A673 (cell line): ENCODE measurements around the gene UBALD2. TPM values are rescaled to one million over a fixed set of nuclear protein-coding genes. Genes with fewer than 3 reads are reported as not detected.
"Not testable (repeated sequence)": the region's sequence is repeated elsewhere in the genome, so short reads cannot be mapped to it uniquely, and the experiment has no call there.

Experiments used
- BruUV-seq: library from RNA; stranded (reverse); fragments of 400-500 nt; replicated peaks from 2 replicates; lab custom pipeline; 2021; lab: Mats Ljungman, UMichigan
- CTCF ChIA-PET: fragments of 300-600 bp; sonication (Branson Sonifier 250); formaldehyde crosslinking; loops from one replicate; lab custom pipeline; 2022; ENCODE audit warnings: antibody characterized with exemption; lab: Charles Lee
- POLR2A ChIA-PET: fragments of 300-600 bp; sonication (Branson Sonifier 250); formaldehyde crosslinking; loops from one replicate; lab custom pipeline; 2022; ENCODE audit warnings: antibody characterized with exemption; ENCODE audit not compliant: low non-redundant PET; lab: Charles Lee
- DNase-seq: peaks from one replicate; pipeline ENCODE4 v3.0.0-alpha.2; 2015; ENCODE audit warnings: low spot score
- H3K27ac ChIP-seq: fragments of 200-600 bp; sonication (generic); 2 replicates; pipeline ENCODE4 v1.5.1; 2016; ENCODE audit warnings: mixed run types, low read depth, mild to moderate bottlenecking, mixed read lengths, antibody characterized with exemption, low read length; ENCODE audit not compliant: poor library complexity, severe bottlenecking
- H3K27me3 ChIP-seq: fragments of 200-600 bp; sonication (generic); replicated peaks from 2 replicates; pipeline ENCODE4 v1.6.1; 2017; ENCODE audit warnings: mixed run types, low read depth, mild to moderate bottlenecking, mixed read lengths, antibody characterized with exemption, low read length; ENCODE audit not compliant: insufficient read depth, poor library complexity
- H3K36me3 ChIP-seq: fragments of 200-600 bp; sonication (generic); 2 replicates; pipeline ENCODE4 v1.6.1; 2016; ENCODE audit warnings: mixed run types, mild to moderate bottlenecking, mixed read lengths, antibody characterized with exemption, low read length; ENCODE audit not compliant: insufficient read depth, poor library complexity, severe bottlenecking
- H3K4me1 ChIP-seq: fragments of 200-600 bp; sonication (generic); 2 replicates; pipeline ENCODE4 v1.6.1; 2017; ENCODE audit warnings: mixed run types, mild to moderate bottlenecking, mixed read lengths, antibody characterized with exemption, low read length; ENCODE audit not compliant: insufficient read depth, poor library complexity, severe bottlenecking
- H3K4me3 ChIP-seq: fragments of 200-600 bp; sonication (generic); 2 replicates; pipeline ENCODE4 v1.5.1; 2016; ENCODE audit warnings: low read depth, mixed run types, mild to moderate bottlenecking, mixed read lengths, low read length; ENCODE audit not compliant: poor library complexity, severe bottlenecking
- H3K9me3 ChIP-seq: fragments of 200-600 bp; sonication (generic); 2 replicates; pipeline ENCODE4 v1.6.1; 2016; ENCODE audit warnings: mixed run types, low read depth, mild to moderate bottlenecking, mixed read lengths, antibody characterized with exemption, low read length; ENCODE audit not compliant: poor library complexity, severe bottlenecking
- CTCF ChIP-seq: fragments of 300-800, 200-600 bp; sonication (generic); conservative IDR thresholded peaks from 2 replicates; pipeline ENCODE4 v1.5.1; 2017; ENCODE audit warnings: low read depth, mild to moderate bottlenecking, antibody characterized with exemption, low read length, moderate library complexity, mixed read lengths
- EZH2 ChIP-seq: fragments of 200-600 bp; sonication (generic); IDR thresholded peaks from 2 replicates; pipeline ENCODE4 v1.6.1; 2017; ENCODE audit warnings: borderline replicate concordance, low read depth, mild to moderate bottlenecking, mixed read lengths, antibody characterized with exemption, low read length; ENCODE audit not compliant: poor library complexity, severe bottlenecking
- intact Hi-C: fragments of 100-400 bp; cut with micrococcal nuclease; formaldehyde crosslinking; loops from one replicate; pipeline ENCODE4 v1.10.0; 2022; ENCODE audit not compliant: unreplicated experiment
- total RNA-seq: library from RNA; stranded (reverse); gene quantifications from 2 replicates; pipeline ENCODE4 v1.2.3, GENCODE V29; 2021

Gene UBALD2
- total RNA-seq, 1 experiment from 2014 or later: 46.5 TPM

GRCh38 chr17:76250141-76250540 is 15.0 kb upstream of the UBALD2 start:
- Histone ChIP-seq H3K9me3 (no peaks in the 10 kb centered on the region), H3K27ac (no peak overlapping the region), H3K4me3 (no peak overlapping the region), H3K36me3 (no peaks in the 10 kb centered on the region), H3K27me3 (no peaks in the 10 kb centered on the region), H3K4me1 (no peaks in the 10 kb centered on the region)
- no TSS peak for BruUV-seq
- TF ChIP-seq CTCF: no peak
- no peak for TF ChIP-seq EZH2
- ChIA-PET CTCF (interaction anchor here (0.7 kb wide), 1 partner anchor 131 kb away, joined by 8 read pairs; no protein-coding TSS in a partner anchor), POLR2A (no interaction called here)
- no peak for DNase-seq
- intact Hi-C loops: no loop called here

GRCh38 chr17:76251478-76252039 is 13.6 kb upstream of the UBALD2 start:
- Histone ChIP-seq H3K4me1 (no peaks in the 10 kb centered on the region), H3K36me3 (no peaks in the 10 kb centered on the region), H3K27ac (no peak overlapping the region), H3K4me3 (no peak overlapping the region), H3K9me3 (no peaks in the 10 kb centered on the region), H3K27me3 (no peaks in the 10 kb centered on the region)
- intact Hi-C loops: no loop called here
- BruUV-seq: no TSS peak
- CTCF ChIA-PET: no interaction called here
- POLR2A ChIA-PET: no interaction called here
- no peak for TF ChIP-seq EZH2
- TF ChIP-seq CTCF: no peak
- DNase-seq: no peak

- Histone ChIP-seq H3K4me3 (no peak overlapping the region), H3K27ac (no peak overlapping the region), H3K4me1 (no peaks in the 10 kb centered on the region), H3K9me3 (no peaks in the 10 kb centered on the region), H3K36me3 (no peaks in the 10 kb centered on the region), H3K27me3 (no peaks in the 10 kb centered on the region)
- ChIA-PET CTCF (no interaction called here), POLR2A (no interaction called here)
- no peak for DNase-seq
- TF ChIP-seq EZH2 (no peak), CTCF (no peak)
- no TSS peak for BruUV-seq
- intact Hi-C loops: no loop called here
These were observed 12.9 kb upstream of the UBALD2 start for GRCh38 chr17:76252040-76252954.

GRCh38 chr17:76252967-76253766 is 12.0 kb upstream of the UBALD2 start:
- H3K4me1 ChIP-seq, H3K9me3 ChIP-seq, H3K27ac ChIP-seq, DNase-seq, H3K36me3 ChIP-seq, BruUV-seq, intact Hi-C loops, H3K27me3 ChIP-seq, POLR2A ChIA-PET, H3K4me3 ChIP-seq, CTCF ChIA-PET: not testable (repeated sequence)
